Transverse colon (tissue), 4 donors: ENCODE results near the gene STRIP1. TPM values are rescaled to one million over a fixed set of nuclear protein-coding genes. Genes with fewer than 3 reads are reported as not detected.
A peak's percentile ranks its signal among the peaks of the same experiment; 100 is the strongest.

Source experiments
- DNase-seq: peaks from one replicate; pipeline ENCODE4 v3.0.0-alpha.2; 2019
- H3K27ac ChIP-seq, 4 donors: fragments of 200-600 bp; sonication (generic); 2 replicates each; pipeline ENCODE4 v1.5.1; 2016 to 2018; ENCODE audit warnings: inconsistent platforms in 4 of 4
- H3K27me3 ChIP-seq: fragments of 200-600 bp; sonication (generic); 2 replicates; pipeline ENCODE4 v1.5.1; 2017; ENCODE audit warnings: inconsistent platforms
- H3K36me3 ChIP-seq, 4 donors: fragments of 200-600 bp; sonication (generic); 2 replicates each; pipeline ENCODE4 v1.5.1; 2017 to 2019; ENCODE audit warnings: inconsistent platforms in 4 of 4
- H3K4me1 ChIP-seq, 4 donors: fragments of 200-600 bp; sonication (generic); 2 replicates each; pipeline ENCODE4 v1.5.1; 2017 to 2020; ENCODE audit warnings: inconsistent platforms in 4 of 4
- H3K4me3 ChIP-seq, 4 donors: fragments of 200-600 bp; sonication (generic); 1 replicate in 1 of 4; 2 replicates in 3 of 4; pipeline versions ENCODE4 v1.5.1 to v1.6.1; 2017 to 2019; ENCODE audit warnings: inconsistent platforms in 4 of 4
- H3K9me3 ChIP-seq, 2 donors: fragments of 200-600 bp; sonication (generic); 2 replicates each; pipeline ENCODE4 v1.5.1; 2017 to 2019; ENCODE audit warnings: inconsistent platforms in 2 of 2
- EP300 ChIP-seq: sonication (generic); formaldehyde crosslinking; IDR thresholded peaks from one replicate; pipeline ENCODE4 v1.6.1; 2017; ENCODE audit warnings: antibody characterized with exemption, low read depth
- POLR2A ChIP-seq: fragments of 450-650 bp; IDR thresholded peaks from one replicate; pipeline ENCODE4 v1.6.1; 2016; ENCODE audit warnings: antibody characterized with exemption, mild to moderate bottlenecking, moderate library complexity
- POLR2AphosphoS5 ChIP-seq, 3 donors: sonication (generic); formaldehyde crosslinking; IDR thresholded peaks; one replicate each; pipeline ENCODE4 v1.6.1; 2016; ENCODE audit warnings: antibody characterized with exemption in 3 of 3
- WGBS, 2 donors: methylation state at CpG; one replicate each; pipeline ENCODE4 v1.1.5; 2018; ENCODE audit warnings: low coverage in 1 of 2; 5-methylcytosine and 5-hydroxymethylcytosine counted together
- in situ Hi-C, 4 donors: fragments of 200-750 bp; cut with MboI; loops; one replicate each; pipeline versions ENCODE4 v1.15.0 to v1.15.1; 2017; ENCODE audit warnings: low sequenced_read_pairs in 3 of 4, low pct_ligation_motif_present in 1 of 4, low pct_unique_long_range_greater_than_20kb in 1 of 4
- intact Hi-C: fragments of 100-400 bp; cut with DNase I; formaldehyde crosslinking; loops from one replicate; pipeline ENCODE4 v1.15.1; 2023; ENCODE audit warnings: low total_unique reads
- total RNA-seq, 4 donors: library from RNA; depleted of rRNA; stranded (reverse); fragments of >200 nt; gene quantifications; one replicate each; pipeline ENCODE4 v1.1.0, GENCODE V29; 2016
- TF ChIP-seq, protein P1 (sequence below), 5 experiments: fragments of 200-600 bp in 3 of 5; fragments of 450-650 bp in 2 of 5; sonication (generic) in 3 of 5; IDR thresholded peaks; 1 replicate in 2 of 5; 2 replicates in 3 of 5; pipeline ENCODE4 v1.5.1; 2016 to 2017; ENCODE audit warnings: antibody characterized with exemption in 5 of 5, inconsistent platforms in 3 of 5, mild to moderate bottlenecking in 2 of 5, moderate library complexity in 1 of 5

The STRIP1 gene
- total RNA-seq, 4 donors from 2014 or later = 32.6 to 72.2 (median 58.7) TPM

DNA sequence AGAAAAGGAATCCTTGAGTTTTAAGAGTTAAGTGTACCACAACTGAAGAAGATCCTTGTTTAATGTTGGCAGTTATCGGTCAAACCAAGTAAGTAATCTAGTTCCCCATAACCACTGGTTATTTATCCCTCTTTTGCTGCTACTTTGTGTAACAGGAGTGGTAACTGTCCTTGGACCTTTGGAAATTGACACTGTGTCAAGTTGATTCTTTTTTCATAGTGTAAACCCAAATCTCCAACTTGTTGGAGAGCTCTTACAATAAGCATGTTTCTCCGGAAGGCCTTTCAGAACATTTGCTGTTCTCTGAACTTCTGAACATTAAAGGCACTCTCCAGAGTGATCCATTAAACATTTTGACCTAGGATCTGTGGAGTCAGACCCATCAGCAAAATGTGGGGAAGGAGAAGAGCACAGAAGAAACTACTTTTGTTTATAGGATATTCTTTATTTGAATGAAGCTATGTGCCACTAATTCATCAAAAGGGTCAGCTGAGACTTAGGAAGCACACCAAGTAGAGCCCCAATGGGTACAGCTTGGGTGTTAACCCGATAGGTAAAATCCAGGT is 46.0 kb upstream of the STRIP1 start:
- no peak for DNase-seq
- H3K27me3 ChIP-seq = no peaks in the 10 kb centered on the region
- intact Hi-C loops = loop anchor here (10.0 kb wide), 2 partner anchors 64 to 334 kb away; partner anchors contain the start of gene GSTM4
- no peak overlapping the region for H3K4me3 ChIP-seq
- WGBS, 2 donors = 89 to 100% methylated on average over 1 to 3 of the region's 3 CpGs
- in situ Hi-C loops = loop anchor here (5.0 to 25.0 kb wide), 6 partner anchors 211 to 451 kb away; partner anchors contain the start of genes GNAI3 (in 4 of the 4), GSTM4 (in 3 of the 4), GPR61 (in 1 of the 4) and GSTM2 (in 1 of the 4)
- TF ChIP-seq, protein P1, sequence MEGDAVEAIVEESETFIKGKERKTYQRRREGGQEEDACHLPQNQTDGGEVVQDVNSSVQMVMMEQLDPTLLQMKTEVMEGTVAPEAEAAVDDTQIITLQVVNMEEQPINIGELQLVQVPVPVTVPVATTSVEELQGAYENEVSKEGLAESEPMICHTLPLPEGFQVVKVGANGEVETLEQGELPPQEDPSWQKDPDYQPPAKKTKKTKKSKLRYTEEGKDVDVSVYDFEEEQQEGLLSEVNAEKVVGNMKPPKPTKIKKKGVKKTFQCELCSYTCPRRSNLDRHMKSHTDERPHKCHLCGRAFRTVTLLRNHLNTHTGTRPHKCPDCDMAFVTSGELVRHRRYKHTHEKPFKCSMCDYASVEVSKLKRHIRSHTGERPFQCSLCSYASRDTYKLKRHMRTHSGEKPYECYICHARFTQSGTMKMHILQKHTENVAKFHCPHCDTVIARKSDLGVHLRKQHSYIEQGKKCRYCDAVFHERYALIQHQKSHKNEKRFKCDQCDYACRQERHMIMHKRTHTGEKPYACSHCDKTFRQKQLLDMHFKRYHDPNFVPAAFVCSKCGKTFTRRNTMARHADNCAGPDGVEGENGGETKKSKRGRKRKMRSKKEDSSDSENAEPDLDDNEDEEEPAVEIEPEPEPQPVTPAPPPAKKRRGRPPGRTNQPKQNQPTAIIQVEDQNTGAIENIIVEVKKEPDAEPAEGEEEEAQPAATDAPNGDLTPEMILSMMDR (IDR thresholded peaks at IDR 0.05) = no peak
- TF ChIP-seq POLR2A (no peak), EP300 (no peak), POLR2AphosphoS5 (IDR thresholded peaks at IDR 0.05) (no peak)
- no peaks in the 10 kb centered on the region for H3K36me3 ChIP-seq
- H3K27ac ChIP-seq = no peak overlapping the region
- no peaks in the 10 kb centered on the region for H3K9me3 ChIP-seq
- peaks cover 28 to 61% (median 45%) of the 10 kb centered on the region in 4 donors for H3K4me1 ChIP-seq

DNA sequence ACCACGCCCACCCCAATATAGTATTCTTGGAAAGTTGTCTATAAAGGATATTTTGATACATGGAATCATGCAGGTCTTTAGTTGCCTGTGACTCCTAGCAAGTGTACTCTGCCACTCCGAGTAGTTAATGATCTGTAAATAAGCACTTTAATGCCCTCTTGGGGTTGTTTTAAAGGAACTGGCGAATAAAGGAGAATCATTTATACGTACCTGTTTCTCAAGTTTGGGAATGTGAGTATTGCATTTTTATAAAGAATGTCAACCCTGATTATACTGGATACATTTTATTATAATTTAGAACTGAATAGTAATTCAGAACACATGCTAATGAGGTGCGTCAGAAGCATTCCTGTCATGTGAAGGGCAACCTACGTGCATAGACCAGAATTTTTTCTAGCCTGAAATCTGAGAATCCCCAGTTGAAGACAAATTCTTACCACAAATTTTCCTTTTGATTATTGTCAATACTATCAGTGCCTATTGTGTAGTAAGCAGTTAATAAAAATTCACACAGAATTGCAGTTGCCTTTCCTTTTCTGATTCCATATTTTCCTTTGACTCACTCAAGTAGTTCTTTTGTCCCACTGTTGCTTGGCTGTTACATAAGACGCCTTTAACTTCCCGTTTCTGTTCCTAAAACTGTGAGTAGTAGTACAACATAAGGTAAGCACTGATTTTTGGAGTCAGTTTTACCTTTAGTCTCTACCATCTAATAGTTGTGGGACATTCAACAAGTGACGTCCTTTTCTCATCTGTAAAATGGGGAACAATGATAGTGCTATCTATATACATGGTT is 44.7 kb upstream of the STRIP1 start:
- DNase-seq = no peak
- H3K27ac ChIP-seq = peak overlapping the region in 1 of 4 donors; percentile 2
- H3K27me3 ChIP-seq = no peaks in the 10 kb centered on the region
- H3K4me3 ChIP-seq = no peak overlapping the region
- in situ Hi-C loops = loop anchor here (5.0 to 25.0 kb wide), 6 partner anchors 212 to 452 kb away; partner anchors contain the start of genes GNAI3 (in 4 of the 4), GSTM4 (in 3 of the 4), GPR61 (in 1 of the 4) and GSTM2 (in 1 of the 4)
- 62 to 72% methylated on average over 7 to 9 of the region's 9 CpGs for WGBS, 2 donors
- no peaks in the 10 kb centered on the region for H3K9me3 ChIP-seq
- no peaks in the 10 kb centered on the region for H3K36me3 ChIP-seq
- intact Hi-C loops = loop anchor here (10.0 kb wide), 2 partner anchors 65 to 335 kb away; partner anchors contain the start of gene GSTM4
- peaks cover 35 to 70% (median 53%) of the 10 kb centered on the region in 4 donors for H3K4me1 ChIP-seq
- TF ChIP-seq, protein P1 (IDR thresholded peaks at IDR 0.05) = no peak
- no peak for TF ChIP-seq EP300
- TF ChIP-seq POLR2AphosphoS5 (IDR thresholded peaks at IDR 0.05) = no peak
- TF ChIP-seq POLR2A = no peak

DNA sequence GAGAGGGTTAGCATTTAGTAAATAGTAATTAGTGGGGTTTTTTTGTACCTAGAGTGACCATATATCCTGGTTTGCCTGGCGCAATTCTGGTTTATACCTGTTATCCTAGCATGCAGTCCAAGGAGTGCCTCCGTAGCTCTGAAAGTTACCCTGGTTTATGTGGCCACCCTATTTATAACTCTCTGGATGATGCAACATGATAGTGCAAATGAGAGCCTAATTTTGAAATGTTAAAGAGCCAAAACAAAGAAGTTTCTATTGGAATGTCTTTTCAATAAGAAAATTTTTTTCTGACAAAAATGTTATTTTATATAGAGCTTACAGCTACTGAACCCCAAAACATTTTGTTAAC is 44.1 kb upstream of the STRIP1 start:
- H3K4me3 ChIP-seq = no peak overlapping the region
- intact Hi-C loops (no loop called here), in situ Hi-C loops (loop anchor here in 1 of 4 donors (25.0 kb wide), 2 partner anchors 328 to 453 kb away; partner anchors contain the start of genes GNAI3, GPR61, GSTM2 and GSTM4)
- 67 to 82% methylated on average over 2 of the region's 2 CpGs for WGBS, 2 donors
- peaks cover 41 to 76% (median 59%) of the 10 kb centered on the region in 4 donors for H3K4me1 ChIP-seq
- TF ChIP-seq POLR2AphosphoS5 (IDR thresholded peaks at IDR 0.05) (no peak), EP300 (no peak), POLR2A (no peak)
- TF ChIP-seq, protein P1 (IDR thresholded peaks at IDR 0.05) = no peak
- H3K27ac ChIP-seq = peak overlapping the region in 1 of 4 donors; percentile 2
- no peak for DNase-seq
- no peaks in the 10 kb centered on the region for H3K9me3 ChIP-seq
- no peaks in the 10 kb centered on the region for H3K36me3 ChIP-seq
- H3K27me3 ChIP-seq = no peaks in the 10 kb centered on the region

DNA sequence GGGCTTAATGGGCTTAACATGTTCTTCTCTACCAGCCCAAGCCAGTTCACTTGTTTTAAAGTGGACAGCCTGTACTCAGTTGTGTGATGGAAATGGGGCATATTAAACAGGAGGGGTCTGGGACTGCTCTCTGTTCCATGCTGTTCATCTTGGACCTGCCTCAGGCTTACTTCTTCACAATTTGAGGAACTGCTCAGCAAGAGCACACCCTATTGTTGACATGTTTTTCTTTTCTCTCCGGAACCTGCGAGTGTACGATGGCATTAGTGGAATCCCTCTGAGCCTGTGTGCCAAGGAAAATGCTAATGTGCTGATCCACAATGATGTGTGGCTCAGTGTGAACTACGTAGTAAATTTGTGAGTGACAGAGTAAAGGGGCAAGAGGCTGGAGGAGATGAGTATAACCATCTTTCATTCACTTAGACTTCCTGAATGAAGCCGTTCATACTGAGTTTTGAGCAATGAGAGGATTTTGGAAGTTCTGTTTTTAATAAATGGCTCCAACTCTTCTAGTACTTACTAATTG is 43.0 kb upstream of the STRIP1 start:
- H3K27ac ChIP-seq = peak overlapping the region in 1 of 4 donors; percentile 78
- H3K4me3 ChIP-seq = no peak overlapping the region
- intact Hi-C loops (no loop called here), in situ Hi-C loops (loop anchor here in 1 of 4 donors (25.0 kb wide), 2 partner anchors 329 to 454 kb away; partner anchors contain the start of genes GNAI3, GPR61, GSTM2 and GSTM4)
- 62 to 71% methylated on average over 4 to 5 of the region's 5 CpGs for WGBS, 2 donors
- no peak for DNase-seq
- no peaks in the 10 kb centered on the region for H3K27me3 ChIP-seq
- H3K36me3 ChIP-seq = no peaks in the 10 kb centered on the region
- H3K4me1 ChIP-seq = peaks cover 36 to 74% (median 56%) of the 10 kb centered on the region in 4 donors
- TF ChIP-seq POLR2AphosphoS5 (IDR thresholded peaks at IDR 0.05) = no peak
- TF ChIP-seq POLR2A = no peak
- no peak for TF ChIP-seq EP300
- TF ChIP-seq, protein P1 (IDR thresholded peaks at IDR 0.05) = no peak
- H3K9me3 ChIP-seq = no peaks in the 10 kb centered on the region
